Panc1 (cell line): ENCODE results near the gene SPINK14.

ENCODE experiments used
- SIN3A ChIP-seq: IDR thresholded peaks from 2 replicates; pipeline ENCODE4 v1.6.1; 2012; ENCODE audit warnings: low read depth, mild to moderate bottlenecking, low read length, moderate library complexity, borderline replicate concordance; ENCODE audit not compliant: insufficient read depth
- TF ChIP-seq, protein P1 (sequence below): fragments of 450-650 bp; IDR thresholded peaks from 2 replicates; pipeline ENCODE4 v1.5.1; 2017; ENCODE audit warnings: mild to moderate bottlenecking

DNA sequence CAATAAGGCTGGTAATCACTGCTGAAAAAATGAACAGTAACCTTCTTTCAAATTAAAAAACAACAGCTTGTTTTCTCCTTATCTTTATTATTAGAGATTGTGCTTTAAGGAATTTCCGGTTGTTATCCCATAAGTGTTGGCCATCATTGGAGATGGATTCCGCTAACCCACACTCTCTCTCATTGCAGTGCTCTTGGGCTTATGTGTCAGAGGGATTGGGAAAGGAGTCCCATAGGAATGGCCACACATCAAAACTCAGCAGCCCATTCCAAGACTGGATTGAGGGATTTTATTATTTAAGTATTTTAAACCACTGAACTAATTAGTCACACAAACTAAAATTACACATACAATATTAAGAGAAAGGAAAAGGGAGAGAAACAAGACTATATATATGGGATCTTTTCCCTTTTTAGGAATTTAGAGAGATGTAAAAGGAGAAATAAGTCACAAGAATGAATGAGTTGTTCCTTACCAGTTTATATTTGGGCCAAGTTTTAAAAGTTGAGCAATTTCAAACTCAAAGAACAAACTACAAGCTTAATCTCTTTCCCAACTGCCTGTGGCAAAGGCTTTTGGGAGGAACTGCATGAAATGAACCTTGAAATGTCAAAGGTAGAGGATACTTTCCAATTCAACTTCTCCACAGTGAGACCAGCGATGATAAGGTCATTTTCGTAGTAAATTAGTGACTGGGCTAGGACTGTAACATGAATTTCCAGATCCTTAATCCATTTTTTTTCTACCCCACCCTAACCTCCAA lies 36.9 kb downstream of the SPINK14 start:
- TF ChIP-seq, protein P1, sequence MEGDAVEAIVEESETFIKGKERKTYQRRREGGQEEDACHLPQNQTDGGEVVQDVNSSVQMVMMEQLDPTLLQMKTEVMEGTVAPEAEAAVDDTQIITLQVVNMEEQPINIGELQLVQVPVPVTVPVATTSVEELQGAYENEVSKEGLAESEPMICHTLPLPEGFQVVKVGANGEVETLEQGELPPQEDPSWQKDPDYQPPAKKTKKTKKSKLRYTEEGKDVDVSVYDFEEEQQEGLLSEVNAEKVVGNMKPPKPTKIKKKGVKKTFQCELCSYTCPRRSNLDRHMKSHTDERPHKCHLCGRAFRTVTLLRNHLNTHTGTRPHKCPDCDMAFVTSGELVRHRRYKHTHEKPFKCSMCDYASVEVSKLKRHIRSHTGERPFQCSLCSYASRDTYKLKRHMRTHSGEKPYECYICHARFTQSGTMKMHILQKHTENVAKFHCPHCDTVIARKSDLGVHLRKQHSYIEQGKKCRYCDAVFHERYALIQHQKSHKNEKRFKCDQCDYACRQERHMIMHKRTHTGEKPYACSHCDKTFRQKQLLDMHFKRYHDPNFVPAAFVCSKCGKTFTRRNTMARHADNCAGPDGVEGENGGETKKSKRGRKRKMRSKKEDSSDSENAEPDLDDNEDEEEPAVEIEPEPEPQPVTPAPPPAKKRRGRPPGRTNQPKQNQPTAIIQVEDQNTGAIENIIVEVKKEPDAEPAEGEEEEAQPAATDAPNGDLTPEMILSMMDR: no peak
- no peak for TF ChIP-seq SIN3A
